Activated CD8-positive, alpha-beta memory T cell treated with anti-CD3 and anti-CD28 coated beads for 36 hours (primary cell): ENCODE data around the gene ZNF287. TPM values are rescaled to one million over a fixed set of nuclear protein-coding genes. Genes with fewer than 3 reads are reported as not detected.

Experiments
- CTCF ChIA-PET: fragments of 350-600 bp; sonication (Branson Sonifier 250); formaldehyde crosslinking; loops from one replicate; lab custom pipeline; 2021; ENCODE audit warnings: antibody characterized with exemption; lab: Charles Lee
- POLR2A ChIA-PET: fragments of 350-600 bp; sonication (Branson Sonifier 250); formaldehyde crosslinking; loops from one replicate; lab custom pipeline; 2021; ENCODE audit warnings: antibody characterized with exemption; lab: Charles Lee
- total RNA-seq, 2 experiments: library from RNA; stranded (reverse); gene quantifications; one replicate each; pipeline ENCODE4 v1.2.3, GENCODE V29; 2021

The ZNF287 gene
- 1 to 10 TPM; 7.1 to 8.8 TPM for total RNA-seq

GRCh38 chr17:16568541-16569357 lies at the start of gene ZNF287:
Gene ZNF287 (minus strand): TSS chr17:16569204. CDS start chr17:16567731, 1,473 bp downstream.
- POLR2A ChIA-PET = interaction anchor here (0.6 kb wide), 1 partner anchor 336 kb away, joined by 3 read pairs; no protein-coding TSS in a partner anchor
- CTCF ChIA-PET = interaction anchor here (1.1 to 1.2 kb wide), 3 partner anchors 15 to 34 kb away, joined by 3 to 7 read pairs (median 3); no protein-coding TSS in a partner anchor

GRCh38 chr17:16617481-16618060 lies 48.6 kb upstream of the ZNF287 start:
- ChIA-PET POLR2A (no interaction called here), CTCF (no interaction called here)

GRCh38 chr17:16599537-16599936 lies 30.5 kb upstream of the ZNF287 start:
- ChIA-PET CTCF (no interaction called here), POLR2A (no interaction called here)

- ChIA-PET POLR2A (no interaction called here), CTCF (interaction anchor here (1.6 kb wide), 1 partner anchor 9 kb away, joined by 4 read pairs; no protein-coding TSS in a partner anchor)
These were observed 24.5 kb upstream of the ZNF287 start for GRCh38 chr17:16593356-16594102.

- CTCF ChIA-PET = interaction anchor here (0.6 to 1.5 kb wide), 10 partner anchors 8 to 68 kb away, joined by 3 to 21 read pairs (median 4); partner anchors contain the start of gene ZNF287
- POLR2A ChIA-PET = interaction anchor here (0.9 kb wide), 1 partner anchor 54 kb away, joined by 4 read pairs; no protein-coding TSS in a partner anchor
These were observed 20.3 kb upstream of the ZNF287 start for GRCh38 chr17:16589097-16589969.

- ChIA-PET CTCF (no interaction called here), POLR2A (no interaction called here)
These were observed 16.8 kb upstream of the ZNF287 start for GRCh38 chr17:16585796-16586195.

GRCh38 chr17:16584273-16584995 lies 15.4 kb upstream of the ZNF287 start:
- CTCF ChIA-PET = interaction anchor here (0.7 to 2.4 kb wide), 8 partner anchors 9 to 231 kb away, joined by 3 to 11 read pairs (median 4); partner anchors contain the start of genes CENPV and ZNF287
- POLR2A ChIA-PET = no interaction called here

GRCh38 chr17:16583781-16584180 lies 14.8 kb upstream of the ZNF287 start:
- ChIA-PET CTCF (interaction anchor here (0.8 to 2.4 kb wide), 7 partner anchors 9 to 230 kb away, joined by 3 to 7 read pairs (median 4); partner anchors contain the start of genes CENPV and ZNF287), POLR2A (no interaction called here)

- CTCF ChIA-PET = interaction anchor here (0.6 kb wide), 1 partner anchor 17 kb away, joined by 3 read pairs; no protein-coding TSS in a partner anchor
- POLR2A ChIA-PET = no interaction called here
These were observed 4.5 kb upstream of the ZNF287 start for GRCh38 chr17:16573466-16573865.

GRCh38 chr17:16569358-16569712 lies 331 bp upstream of the ZNF287 start:
- POLR2A ChIA-PET = no interaction called here
- CTCF ChIA-PET = interaction anchor here (1.1 to 1.2 kb wide), 3 partner anchors 15 to 35 kb away, joined by 3 to 7 read pairs (median 3); no protein-coding TSS in a partner anchor

- CTCF ChIA-PET = no interaction called here
- POLR2A ChIA-PET = no interaction called here
These were observed 16.4 kb downstream of the ZNF287 start for GRCh38 chr17:16552637-16553045.

GRCh38 chr17:16551878-16552636 lies 16.9 kb downstream of the ZNF287 start:
- ChIA-PET CTCF (no interaction called here), POLR2A (no interaction called here)

GRCh38 chr17:16537130-16537458 lies 31.9 kb downstream of the ZNF287 start:
- POLR2A ChIA-PET = interaction anchor here (0.6 to 1.2 kb wide), 2 partner anchors 97 to 118 kb away, joined by 3 read pairs; no protein-coding TSS in a partner anchor
- CTCF ChIA-PET = interaction anchor here (1.0 to 3.0 kb wide), 3 partner anchors 40 to 52 kb away, joined by 3 to 21 read pairs (median 11); no protein-coding TSS in a partner anchor

GRCh38 chr17:16534236-16534635 lies 34.8 kb downstream of the ZNF287 start:
- ChIA-PET POLR2A (no interaction called here), CTCF (interaction anchor here (1.0 to 1.2 kb wide), 3 partner anchors 10 to 35 kb away, joined by 3 to 4 read pairs (median 3); partner anchors contain the start of gene ZNF287)

- POLR2A ChIA-PET = no interaction called here
- CTCF ChIA-PET = no interaction called here
These were observed 39.1 kb downstream of the ZNF287 start for GRCh38 chr17:16529906-16530305.

- ChIA-PET POLR2A (no interaction called here), CTCF (interaction anchor here (1.4 kb wide), 1 partner anchor 62 kb away, joined by 3 read pairs; no protein-coding TSS in a partner anchor)
These were observed 41.7 kb downstream of the ZNF287 start for GRCh38 chr17:16527298-16527697.

GRCh38 chr17:16525556-16525955 lies 43.4 kb downstream of the ZNF287 start:
- POLR2A ChIA-PET = interaction anchor here (0.7 kb wide), 1 partner anchor 87 kb away, joined by 6 read pairs; no protein-coding TSS in a partner anchor
- CTCF ChIA-PET = interaction anchor here (0.7 kb wide), 1 partner anchor 1664 kb away, joined by 3 read pairs; no protein-coding TSS in a partner anchor
